Measurements from ENCODE around the gene BRIP1. TPM values are rescaled to one million over a fixed set of nuclear protein-coding genes. Genes with fewer than 3 reads are reported as not detected.
"Not testable (repeated sequence)": the region's sequence is repeated elsewhere in the genome, so short reads cannot be mapped to it uniquely, and the experiment has no call there.

Gene BRIP1
- total RNA-seq, 1 donor from 2014 or later, result 5.2 TPM

GRCh38 chr17:61833536-61834193, 29.7 kb downstream of the BRIP1 start:
- TF ChIP-seq, protein P1, sequence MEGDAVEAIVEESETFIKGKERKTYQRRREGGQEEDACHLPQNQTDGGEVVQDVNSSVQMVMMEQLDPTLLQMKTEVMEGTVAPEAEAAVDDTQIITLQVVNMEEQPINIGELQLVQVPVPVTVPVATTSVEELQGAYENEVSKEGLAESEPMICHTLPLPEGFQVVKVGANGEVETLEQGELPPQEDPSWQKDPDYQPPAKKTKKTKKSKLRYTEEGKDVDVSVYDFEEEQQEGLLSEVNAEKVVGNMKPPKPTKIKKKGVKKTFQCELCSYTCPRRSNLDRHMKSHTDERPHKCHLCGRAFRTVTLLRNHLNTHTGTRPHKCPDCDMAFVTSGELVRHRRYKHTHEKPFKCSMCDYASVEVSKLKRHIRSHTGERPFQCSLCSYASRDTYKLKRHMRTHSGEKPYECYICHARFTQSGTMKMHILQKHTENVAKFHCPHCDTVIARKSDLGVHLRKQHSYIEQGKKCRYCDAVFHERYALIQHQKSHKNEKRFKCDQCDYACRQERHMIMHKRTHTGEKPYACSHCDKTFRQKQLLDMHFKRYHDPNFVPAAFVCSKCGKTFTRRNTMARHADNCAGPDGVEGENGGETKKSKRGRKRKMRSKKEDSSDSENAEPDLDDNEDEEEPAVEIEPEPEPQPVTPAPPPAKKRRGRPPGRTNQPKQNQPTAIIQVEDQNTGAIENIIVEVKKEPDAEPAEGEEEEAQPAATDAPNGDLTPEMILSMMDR (IDR thresholded peaks at IDR 0.05; ENCODE audit: unreplicated experiment), result no peak
- Mint-ChIP-seq H3K9me3 (ENCODE audit: unreplicated experiment) (no peaks in the 10 kb centered on the region), H3K36me3 (ENCODE audit: low read depth, unreplicated experiment) (no peaks in the 10 kb centered on the region), H3K27me3 (ENCODE audit: unreplicated experiment) (no peaks in the 10 kb centered on the region), H3K27ac (ENCODE audit: unreplicated experiment) (no peak overlapping the region), H3K4me1 (ENCODE audit: unreplicated experiment) (no peaks in the 10 kb centered on the region), H3K4me3 (ENCODE audit: unreplicated experiment) (no peak overlapping the region)
- no peak for DNase-seq (ENCODE audit: low spot score)

DNA sequence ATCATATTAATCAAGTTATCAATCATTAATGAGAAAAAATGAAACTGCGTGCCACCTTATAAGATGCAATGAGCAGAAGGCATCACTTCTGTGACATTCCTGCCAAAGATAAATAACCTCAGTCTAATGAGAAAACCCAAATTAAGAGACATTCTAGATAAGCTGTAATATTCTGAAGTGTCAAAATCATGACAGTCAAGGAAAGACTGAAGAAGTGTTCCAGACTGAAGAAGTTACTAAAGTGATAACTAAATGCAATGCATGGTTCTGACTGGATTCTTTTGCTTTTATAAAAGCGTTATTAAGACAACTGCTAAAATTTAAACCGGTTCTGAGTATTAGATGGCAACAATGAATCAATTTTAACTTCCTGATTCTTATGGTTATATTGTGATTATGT, 30.9 kb downstream of the BRIP1 start:
- H3K4me3 Mint-ChIP-seq (ENCODE audit: unreplicated experiment), result no peak overlapping the region
- TF ChIP-seq, protein P1 (IDR thresholded peaks at IDR 0.05; ENCODE audit: unreplicated experiment), result no peak
- H3K9me3 Mint-ChIP-seq (ENCODE audit: unreplicated experiment), result no peaks in the 10 kb centered on the region
- no peak for DNase-seq (ENCODE audit: low spot score)
- H3K36me3 Mint-ChIP-seq (ENCODE audit: low read depth, unreplicated experiment), result no peaks in the 10 kb centered on the region
- H3K27me3 Mint-ChIP-seq (ENCODE audit: unreplicated experiment), result no peaks in the 10 kb centered on the region
- no peaks in the 10 kb centered on the region for H3K4me1 Mint-ChIP-seq (ENCODE audit: unreplicated experiment)
- no peak overlapping the region for H3K27ac Mint-ChIP-seq (ENCODE audit: unreplicated experiment)

GRCh38 chr17:61831099-61831498, 32.2 kb downstream of the BRIP1 start:
- Mint-ChIP-seq H3K27ac (ENCODE audit: unreplicated experiment) (no peak overlapping the region), H3K36me3 (ENCODE audit: low read depth, unreplicated experiment) (no peaks in the 10 kb centered on the region), H3K27me3 (ENCODE audit: unreplicated experiment) (no peaks in the 10 kb centered on the region), H3K4me3 (ENCODE audit: unreplicated experiment) (no peak overlapping the region), H3K4me1 (ENCODE audit: unreplicated experiment) (no peaks in the 10 kb centered on the region), H3K9me3 (ENCODE audit: unreplicated experiment) (no peaks in the 10 kb centered on the region)
- TF ChIP-seq, protein P1 (IDR thresholded peaks at IDR 0.05; ENCODE audit: unreplicated experiment), result no peak
- no peak for DNase-seq (ENCODE audit: low spot score)

GRCh38 chr17:61828694-61829093, 34.6 kb downstream of the BRIP1 start:
- Mint-ChIP-seq H3K27me3 (ENCODE audit: unreplicated experiment) (no peaks in the 10 kb centered on the region), H3K27ac (ENCODE audit: unreplicated experiment) (no peak overlapping the region), H3K9me3 (ENCODE audit: unreplicated experiment) (no peaks in the 10 kb centered on the region), H3K36me3 (ENCODE audit: low read depth, unreplicated experiment) (no peaks in the 10 kb centered on the region), H3K4me3 (ENCODE audit: unreplicated experiment) (no peak overlapping the region), H3K4me1 (ENCODE audit: unreplicated experiment) (no peaks in the 10 kb centered on the region)
- TF ChIP-seq, protein P1 (IDR thresholded peaks at IDR 0.05; ENCODE audit: unreplicated experiment), result no peak
- no peak for DNase-seq (ENCODE audit: low spot score)

DNA sequence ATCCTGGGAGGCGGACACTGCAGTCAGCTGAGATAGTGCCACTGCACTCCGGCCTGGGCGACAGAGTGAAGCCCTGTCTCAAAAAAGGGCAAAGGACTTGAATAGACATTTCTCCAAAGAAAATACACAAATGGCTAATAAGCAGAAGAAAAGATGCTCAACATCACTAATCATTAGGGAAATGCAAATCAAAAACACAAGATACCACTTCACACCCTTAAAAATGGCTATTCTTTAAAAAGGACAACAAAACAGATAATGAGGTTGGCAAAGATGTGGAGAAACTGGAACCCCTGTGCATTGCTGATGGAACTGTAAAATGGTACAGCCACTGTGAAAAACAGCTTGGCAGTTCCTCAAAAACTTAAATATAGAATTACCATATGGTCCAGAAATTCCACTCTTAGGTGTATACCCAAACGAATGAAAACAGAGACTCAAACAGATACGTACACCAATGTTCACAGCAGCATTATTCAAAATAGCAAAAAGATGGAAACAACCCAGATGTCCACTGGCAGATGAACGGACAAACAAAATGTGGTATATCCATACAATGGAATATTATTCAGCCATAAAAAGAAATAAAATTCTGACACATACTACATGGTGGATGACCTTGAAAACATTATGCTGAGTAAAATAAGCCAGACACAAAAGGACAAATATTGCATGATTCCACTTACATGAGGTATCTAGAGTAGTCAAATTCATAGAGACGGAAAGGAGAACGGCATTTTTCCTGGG, 35.5 kb downstream of the BRIP1 start:
- no peaks in the 10 kb centered on the region for H3K27me3 Mint-ChIP-seq (ENCODE audit: unreplicated experiment)
- no peaks in the 10 kb centered on the region for H3K4me1 Mint-ChIP-seq (ENCODE audit: unreplicated experiment)
- no peak overlapping the region for H3K27ac Mint-ChIP-seq (ENCODE audit: unreplicated experiment)
- no peak for DNase-seq (ENCODE audit: low spot score)
- TF ChIP-seq, protein P1 (IDR thresholded peaks at IDR 0.05; ENCODE audit: unreplicated experiment), result no peak
- no peaks in the 10 kb centered on the region for H3K36me3 Mint-ChIP-seq (ENCODE audit: low read depth, unreplicated experiment)
- no peak overlapping the region for H3K4me3 Mint-ChIP-seq (ENCODE audit: unreplicated experiment)
- H3K9me3 Mint-ChIP-seq (ENCODE audit: unreplicated experiment), result no peaks in the 10 kb centered on the region

GRCh38 chr17:61826866-61827265, 36.5 kb downstream of the BRIP1 start:
- H3K4me3 Mint-ChIP-seq (ENCODE audit: unreplicated experiment); H3K27ac Mint-ChIP-seq (ENCODE audit: unreplicated experiment); H3K36me3 Mint-ChIP-seq (ENCODE audit: low read depth, unreplicated experiment); H3K27me3 Mint-ChIP-seq (ENCODE audit: unreplicated experiment); DNase-seq (ENCODE audit: low spot score); H3K4me1 Mint-ChIP-seq (ENCODE audit: unreplicated experiment); H3K9me3 Mint-ChIP-seq (ENCODE audit: unreplicated experiment): not testable (repeated sequence)

- H3K4me1 Mint-ChIP-seq (ENCODE audit: unreplicated experiment); H3K36me3 Mint-ChIP-seq (ENCODE audit: low read depth, unreplicated experiment); H3K9me3 Mint-ChIP-seq (ENCODE audit: unreplicated experiment); H3K27me3 Mint-ChIP-seq (ENCODE audit: unreplicated experiment); H3K27ac Mint-ChIP-seq (ENCODE audit: unreplicated experiment); H3K4me3 Mint-ChIP-seq (ENCODE audit: unreplicated experiment); DNase-seq (ENCODE audit: low spot score): not testable (repeated sequence)
These were observed 37.1 kb downstream of the BRIP1 start for GRCh38 chr17:61826198-61826597.

All from endothelial cell (in vitro differentiated cells).